NCI-H187 (cell line): ENCODE measurements around the gene ABCD1.
"Not testable (repeated sequence)": the region's sequence is repeated elsewhere in the genome, so short reads cannot be mapped to it uniquely, and the experiment has no call there.

Experiments used
- DNase-seq, 2 experiments: peaks; one replicate each; lab custom pipeline; 2025; lab: John Stamatoyannopoulos, UW

ABCD1 gene

DNA sequence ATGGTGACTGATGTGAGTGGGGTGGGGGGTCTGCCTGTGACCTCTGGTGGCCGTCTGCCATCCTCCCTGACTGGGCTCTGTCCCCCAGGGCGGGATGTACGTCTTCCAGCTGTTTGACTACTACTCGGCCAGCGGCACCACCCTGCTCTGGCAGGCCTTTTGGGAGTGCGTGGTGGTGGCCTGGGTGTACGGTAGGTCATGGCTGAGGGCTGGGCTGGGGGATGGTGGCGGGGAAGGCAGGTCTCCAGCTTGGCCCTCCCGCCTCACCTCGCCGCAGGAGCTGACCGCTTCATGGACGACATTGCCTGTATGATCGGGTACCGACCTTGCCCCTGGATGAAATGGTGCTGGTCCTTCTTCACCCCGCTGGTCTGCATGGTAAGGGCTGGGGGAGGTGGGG lies 30.4 kb upstream of the ABCD1 start:
- DNase-seq, result not testable (repeated sequence)

DNA sequence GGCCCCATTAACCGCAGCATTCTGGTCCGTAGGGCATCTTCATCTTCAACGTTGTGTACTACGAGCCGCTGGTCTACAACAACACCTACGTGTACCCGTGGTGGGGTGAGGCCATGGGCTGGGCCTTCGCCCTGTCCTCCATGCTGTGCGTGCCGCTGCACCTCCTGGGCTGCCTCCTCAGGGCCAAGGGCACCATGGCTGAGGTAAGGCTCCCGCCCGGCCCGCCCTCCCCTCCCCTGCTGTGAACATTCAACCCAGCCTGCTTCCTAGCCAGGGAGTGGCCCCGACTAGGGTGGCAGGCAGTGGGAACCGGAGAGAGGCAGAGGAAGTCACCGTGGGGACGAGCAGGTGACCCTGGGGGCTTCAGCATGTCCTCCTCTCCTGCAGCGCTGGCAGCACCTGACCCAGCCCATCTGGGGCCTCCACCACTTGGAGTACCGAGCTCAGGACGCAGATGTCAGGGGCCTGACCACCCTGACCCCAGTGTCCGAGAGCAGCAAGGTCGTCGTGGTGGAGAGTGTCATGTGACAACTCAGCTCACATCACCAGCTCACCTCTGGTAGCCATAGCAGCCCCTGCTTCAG lies 29.9 kb upstream of the ABCD1 start:
- DNase-seq, result no peak

DNA sequence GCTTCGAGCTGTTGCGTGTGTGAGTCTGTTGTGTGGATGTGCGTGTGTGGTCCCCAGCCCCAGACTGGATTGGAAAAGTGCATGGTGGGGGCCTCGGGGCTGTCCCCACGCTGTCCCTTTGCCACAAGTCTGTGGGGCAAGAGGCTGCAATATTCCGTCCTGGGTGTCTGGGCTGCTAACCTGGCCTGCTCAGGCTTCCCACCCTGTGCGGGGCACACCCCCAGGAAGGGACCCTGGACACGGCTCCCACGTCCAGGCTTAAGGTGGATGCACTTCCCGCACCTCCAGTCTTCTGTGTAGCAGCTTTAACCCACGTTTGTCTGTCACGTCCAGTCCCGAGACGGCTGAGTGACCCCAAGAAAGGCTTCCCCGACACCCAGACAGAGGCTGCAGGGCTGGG lies 28.6 kb upstream of the ABCD1 start:
- DNase-seq, result no peak

DNA sequence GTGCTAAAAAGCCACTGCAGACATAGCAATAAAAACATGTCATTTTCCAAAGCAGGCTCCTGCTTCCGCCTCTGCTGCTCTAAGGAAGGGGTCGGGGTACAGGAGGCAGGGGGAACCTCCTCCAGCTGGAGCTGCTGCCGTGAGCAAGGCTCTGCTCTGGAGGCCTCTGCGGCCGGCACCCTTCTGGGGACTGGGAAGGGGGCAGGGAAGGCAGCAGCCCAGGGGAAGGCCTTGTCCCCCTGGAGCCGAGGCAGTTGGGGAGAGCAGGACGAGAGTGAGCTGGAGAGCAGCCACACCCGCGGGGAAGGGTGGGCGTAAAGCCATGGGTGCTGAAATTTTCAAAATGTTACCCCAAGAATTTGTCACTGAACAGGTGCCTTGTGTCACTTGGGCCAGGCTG lies 28.1 kb upstream of the ABCD1 start:
- DNase-seq, result not testable (repeated sequence)

DNA sequence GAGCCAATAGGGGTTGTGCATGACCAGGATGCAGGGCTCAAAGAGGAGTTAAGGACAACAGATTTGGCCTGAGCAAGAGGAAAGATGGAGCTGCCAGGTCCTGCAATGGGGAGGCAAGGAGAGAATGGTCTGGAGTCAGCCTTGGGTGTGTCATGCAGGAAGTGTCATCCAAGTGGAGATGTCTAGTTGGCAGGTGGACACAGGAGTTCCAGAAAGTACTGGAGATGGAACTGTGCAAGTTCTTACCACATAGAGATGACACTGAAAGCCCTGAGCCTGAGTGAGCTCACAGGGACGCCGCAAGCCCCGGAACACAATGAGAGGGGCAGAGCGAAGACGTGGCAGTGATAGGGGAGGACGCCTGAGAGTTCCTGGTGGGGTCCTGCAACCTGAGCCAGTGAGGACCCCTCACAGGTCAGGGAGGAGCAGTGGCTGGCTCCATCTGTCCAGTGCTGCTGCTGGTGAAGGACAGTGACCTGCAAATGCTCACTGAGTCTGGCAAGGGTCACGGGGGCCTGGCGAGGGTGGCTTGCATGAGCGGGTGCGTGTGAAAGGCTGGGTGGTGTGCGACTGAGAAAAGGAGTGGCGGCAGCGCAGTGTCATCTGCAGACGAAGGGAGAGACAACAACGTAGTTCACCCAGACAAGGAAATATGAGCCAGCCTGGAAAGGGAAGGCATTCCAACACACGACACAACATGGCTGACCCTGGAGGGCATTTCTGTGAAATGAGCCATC lies 27.5 kb upstream of the ABCD1 start:
- not testable (repeated sequence) for DNase-seq

DNA sequence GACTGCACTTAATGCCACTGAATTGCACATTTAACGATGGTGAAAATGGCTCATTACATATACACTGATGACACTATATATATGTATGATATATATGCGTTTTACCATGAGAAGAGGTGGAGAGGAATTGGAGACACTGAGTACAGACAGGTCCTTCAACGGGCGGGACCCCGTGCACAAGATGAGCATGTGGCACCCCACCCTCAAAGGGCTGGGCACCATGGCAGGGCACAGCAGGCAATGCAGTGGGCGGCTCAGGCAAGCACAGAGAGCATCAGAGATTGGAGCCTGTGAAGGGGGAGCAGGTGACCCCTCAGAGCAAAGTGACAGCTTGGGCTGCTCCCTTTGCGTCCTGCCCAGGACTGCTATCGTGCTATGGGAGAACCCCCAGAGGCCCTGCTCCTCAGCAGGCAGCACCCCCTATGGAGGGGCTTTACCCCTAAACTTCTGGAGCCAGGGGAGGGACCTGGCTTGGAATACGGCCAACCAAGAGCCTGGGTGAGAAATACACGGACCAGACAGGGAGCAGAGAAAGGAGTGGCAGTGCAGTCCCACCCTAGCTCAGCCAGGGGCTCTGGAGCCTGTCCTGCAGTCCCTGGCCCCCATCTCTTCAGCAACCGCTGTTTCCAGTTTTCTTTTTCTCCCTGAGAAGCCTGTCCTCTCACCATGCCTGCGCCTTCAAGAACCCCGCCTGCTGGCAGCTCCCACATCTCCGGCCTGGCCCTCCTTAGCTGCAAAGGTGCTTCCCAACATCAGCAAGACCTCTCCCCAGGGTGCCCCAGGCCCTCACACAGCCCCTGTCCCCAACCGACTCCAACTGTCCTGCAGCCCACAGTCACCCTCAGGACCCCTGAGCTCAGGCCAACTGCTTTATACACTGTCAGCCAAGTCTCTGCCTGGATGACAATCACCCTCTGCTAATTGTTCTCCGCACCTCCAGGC lies 26.5 kb upstream of the ABCD1 start:
- no peak for DNase-seq

DNA sequence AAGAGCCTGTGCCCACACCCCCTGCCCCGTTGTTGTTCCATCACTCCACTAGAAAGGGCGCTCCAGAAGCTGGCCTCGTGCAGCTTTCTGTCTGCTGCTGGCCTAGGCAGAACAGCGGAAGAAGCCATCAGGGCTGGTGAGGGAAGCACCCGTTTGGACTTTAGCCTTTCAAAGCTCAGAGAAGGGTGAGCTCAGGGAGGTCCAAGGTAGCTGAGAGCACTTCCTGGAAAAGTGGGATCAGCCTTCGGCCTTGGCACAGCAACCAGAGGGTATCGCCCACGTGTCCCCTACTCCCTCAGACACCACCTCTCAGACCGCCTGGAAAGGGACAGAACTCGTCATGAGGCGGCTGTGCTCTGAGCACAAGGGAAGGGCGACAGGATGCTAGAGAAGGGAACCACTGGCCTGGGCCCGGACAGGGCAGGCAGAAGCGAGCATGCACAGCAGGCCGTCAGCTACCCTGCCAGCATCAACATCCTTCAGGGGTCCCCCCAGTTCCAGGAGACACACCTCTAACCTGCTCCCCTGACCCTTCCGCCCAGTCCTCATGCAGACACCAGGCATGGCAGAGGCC lies 25.4 kb upstream of the ABCD1 start:
- not testable (repeated sequence) for DNase-seq

DNA sequence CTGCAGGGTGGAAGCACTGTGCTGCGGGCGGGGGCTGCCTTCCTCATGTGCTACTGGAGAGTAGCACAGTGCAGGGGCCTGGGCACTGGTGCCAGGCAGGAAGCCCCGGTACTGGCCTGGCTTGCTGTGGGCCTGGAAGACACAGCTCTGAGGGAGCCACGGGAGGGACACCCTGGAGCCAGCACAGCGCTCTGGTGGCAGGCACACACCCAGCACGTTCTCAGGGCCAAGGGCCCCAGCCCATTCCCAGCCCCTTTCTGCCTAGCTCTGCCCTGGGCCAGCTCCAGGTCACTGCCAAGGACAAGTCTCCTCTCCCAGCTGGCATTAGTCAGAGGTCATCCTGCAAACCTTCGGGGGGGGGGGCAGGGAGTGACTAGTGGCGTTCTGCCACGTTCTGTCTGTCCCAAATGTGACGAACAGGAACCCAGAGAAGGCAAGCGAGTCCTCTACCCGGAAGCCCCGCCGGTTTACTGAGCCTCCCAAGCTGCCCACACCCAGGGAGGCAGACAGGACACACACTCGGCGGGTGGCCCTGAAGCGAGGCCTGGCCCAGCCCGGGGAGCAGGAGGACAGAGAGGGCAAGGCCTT lies 24.8 kb upstream of the ABCD1 start:
- not testable (repeated sequence) for DNase-seq

DNA sequence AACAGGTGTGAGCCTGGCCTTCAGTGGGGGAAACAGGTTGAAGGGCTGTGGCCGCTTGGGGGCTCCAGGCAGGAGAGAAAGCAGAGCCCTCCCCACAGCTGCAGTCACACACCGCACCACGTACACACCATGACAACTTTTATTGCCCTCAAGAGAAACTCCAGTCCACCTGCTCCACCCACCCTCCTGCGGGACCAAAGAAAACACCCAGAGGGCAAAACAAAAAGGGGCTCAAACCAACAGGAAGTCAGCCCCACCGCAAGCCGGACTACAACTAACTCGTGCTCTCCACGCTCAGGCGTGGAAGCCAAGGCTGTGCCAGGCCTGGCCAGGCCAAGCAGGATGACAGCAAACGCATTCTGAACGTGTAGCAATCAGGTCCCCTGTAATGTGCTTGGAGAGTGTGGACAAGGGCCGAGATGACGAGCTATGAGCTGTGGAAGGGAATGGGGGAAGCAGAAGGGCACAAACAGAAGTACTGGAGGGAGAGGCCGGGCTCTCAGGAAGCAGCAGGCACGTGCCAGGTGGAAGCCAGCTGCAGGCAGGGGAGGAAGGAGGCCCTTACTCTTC lies 24.2 kb upstream of the ABCD1 start:
- no peak for DNase-seq

DNA sequence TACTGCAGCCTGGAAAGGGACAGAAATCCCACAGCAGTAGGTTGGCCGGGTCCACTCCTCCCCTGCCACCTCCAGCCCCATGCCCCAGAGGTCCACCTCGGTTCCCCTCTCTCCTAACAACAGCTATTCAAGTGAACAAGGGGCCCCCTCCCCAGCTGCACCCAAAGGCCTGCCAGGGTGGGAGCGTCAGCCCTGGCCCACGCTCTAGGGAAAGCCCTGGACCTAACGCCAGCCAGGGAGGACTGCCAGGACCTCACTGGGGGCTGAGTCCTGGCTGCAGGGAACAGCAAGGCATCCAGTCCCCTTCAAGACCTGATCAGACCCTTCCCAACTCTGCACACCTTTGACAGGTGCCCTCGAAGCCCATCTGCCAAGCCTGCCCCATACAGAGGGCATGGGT lies 23.7 kb upstream of the ABCD1 start:
- DNase-seq, result no peak

DNA sequence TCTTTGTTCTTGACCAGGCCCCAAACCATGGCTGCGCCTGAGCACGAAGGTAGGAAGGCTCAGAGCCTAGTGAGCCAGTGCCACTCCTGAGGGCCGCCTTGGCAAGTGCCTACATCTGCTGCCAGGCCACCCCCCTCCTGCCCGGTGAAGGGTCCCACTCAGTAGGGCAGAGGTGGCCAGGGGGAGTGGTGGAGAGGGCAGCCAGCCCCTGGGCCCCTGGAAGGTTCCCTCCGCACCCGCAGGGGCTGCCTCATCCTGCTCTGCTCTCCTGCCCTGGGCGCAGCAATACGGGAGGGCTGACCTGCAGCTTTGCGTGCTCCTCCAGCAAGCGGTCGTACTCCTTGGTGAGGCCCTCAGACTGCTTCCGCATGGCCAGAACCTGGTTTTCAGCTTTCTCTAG lies 22.9 kb upstream of the ABCD1 start:
- no peak for DNase-seq

DNA sequence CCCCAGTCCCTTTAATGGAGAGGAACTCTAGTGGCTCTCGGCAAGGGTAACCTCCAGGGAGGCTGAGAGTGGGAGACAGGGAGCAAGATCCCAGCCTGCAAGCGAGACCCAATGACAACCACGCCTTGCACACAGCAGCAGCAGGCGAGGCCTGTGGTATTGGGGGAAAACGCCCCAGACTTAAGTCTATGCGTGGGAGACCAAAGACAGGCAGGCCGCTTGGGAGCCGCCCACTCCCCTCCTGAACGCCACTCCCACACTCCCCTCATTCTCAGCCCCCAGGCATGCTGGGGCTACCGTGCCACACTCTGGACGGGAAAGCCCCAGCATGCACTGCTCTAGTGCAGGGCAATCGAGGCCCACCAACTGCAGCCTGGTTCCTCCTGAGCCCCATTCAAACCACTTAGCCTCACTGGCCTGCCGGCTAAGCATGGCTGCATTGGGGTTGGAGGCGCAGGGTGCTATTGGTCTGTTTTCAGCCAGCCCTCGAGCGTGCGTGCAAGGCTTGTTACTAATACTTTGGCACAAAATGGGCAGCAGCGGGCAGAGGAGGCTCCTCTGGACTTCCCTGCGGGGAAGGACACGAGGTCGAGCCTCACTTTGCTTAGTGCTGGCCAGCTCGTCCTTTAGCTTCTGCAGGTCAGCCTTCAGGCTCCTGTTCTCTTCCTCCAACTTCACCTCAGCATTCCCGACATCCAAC lies 22.2 kb upstream of the ABCD1 start:
- DNase-seq, result no peak

DNA sequence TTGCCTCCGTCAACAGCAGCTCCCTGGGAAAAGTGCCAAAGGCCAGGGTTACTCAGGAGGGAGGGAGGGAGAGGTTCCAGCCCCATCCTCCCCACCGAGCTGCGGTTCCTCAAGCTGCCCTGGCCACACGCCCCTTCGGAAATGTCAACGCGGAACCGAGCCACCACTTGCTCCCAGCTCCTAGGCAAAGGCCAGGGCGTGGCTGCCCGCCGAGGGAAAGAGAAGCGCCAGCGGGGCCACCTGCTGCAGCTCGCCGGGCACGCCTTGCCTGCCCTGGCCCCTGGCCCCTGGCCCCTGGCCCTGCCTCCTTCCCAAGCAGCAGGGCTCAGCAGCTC lies 21.7 kb upstream of the ABCD1 start:
- no peak for DNase-seq

DNA sequence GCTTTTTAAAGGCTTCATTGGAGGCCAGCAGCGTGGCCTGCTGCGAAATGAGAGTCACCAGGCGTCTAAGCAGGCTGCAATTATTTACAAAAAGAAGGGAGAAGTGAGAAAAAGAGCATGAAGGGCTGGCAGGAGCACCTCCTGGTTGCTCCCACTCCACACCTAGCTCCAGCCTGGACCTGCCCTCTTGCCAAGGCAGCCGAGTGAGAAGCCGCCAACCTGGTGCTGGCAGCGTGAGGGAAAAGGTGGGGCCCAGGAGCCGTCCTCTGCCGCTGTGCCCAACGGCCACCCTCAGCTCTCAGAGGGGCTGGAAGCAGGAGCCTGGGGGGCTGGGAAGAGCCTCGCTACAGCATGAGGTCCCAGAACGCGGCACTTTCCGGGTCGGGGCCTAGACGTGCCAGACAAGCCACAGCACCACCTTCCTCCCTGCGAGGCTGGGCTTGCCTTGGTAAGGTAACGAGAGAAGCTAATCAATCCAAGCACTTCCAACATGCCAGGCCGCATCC lies 20.6 kb upstream of the ABCD1 start:
- DNase-seq, result no peak

DNA sequence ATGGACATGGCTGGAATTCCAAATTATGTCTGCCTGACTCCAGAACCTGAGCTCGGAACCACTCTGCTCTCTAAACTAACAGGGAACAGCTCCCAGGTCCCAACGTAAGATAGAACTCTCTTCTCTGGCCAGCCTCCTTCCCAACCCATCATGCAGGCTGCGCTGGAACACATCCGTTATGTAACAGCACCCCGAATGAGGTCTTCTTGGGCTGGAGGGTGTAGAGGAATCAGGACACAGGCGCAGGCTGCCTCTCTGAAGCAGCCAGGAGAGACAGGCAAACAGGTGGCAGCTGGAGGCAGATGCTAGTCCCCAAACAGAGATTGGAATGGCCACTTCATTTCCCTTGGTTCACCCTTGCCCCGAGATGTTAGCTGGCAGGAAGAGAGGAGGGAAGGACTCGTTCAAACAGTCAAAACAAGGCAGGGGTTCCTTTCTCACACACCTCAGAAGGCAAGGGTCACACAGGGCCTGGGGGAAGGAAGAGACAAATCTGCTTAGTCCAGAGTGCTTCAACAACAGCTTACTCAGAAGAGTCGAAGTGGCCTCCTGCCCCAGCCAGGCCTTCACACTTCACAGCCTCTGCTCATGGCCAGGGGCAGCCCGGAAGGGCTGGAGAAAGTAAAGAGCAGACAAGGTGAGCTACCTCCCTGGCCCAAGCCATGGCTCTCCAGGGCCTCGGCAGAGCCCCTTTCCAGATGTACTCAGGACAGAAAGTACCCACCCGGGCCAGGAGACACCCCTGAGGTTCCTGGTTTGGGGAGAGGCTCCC lies 19.8 kb upstream of the ABCD1 start:
- DNase-seq, result not testable (repeated sequence)

DNA sequence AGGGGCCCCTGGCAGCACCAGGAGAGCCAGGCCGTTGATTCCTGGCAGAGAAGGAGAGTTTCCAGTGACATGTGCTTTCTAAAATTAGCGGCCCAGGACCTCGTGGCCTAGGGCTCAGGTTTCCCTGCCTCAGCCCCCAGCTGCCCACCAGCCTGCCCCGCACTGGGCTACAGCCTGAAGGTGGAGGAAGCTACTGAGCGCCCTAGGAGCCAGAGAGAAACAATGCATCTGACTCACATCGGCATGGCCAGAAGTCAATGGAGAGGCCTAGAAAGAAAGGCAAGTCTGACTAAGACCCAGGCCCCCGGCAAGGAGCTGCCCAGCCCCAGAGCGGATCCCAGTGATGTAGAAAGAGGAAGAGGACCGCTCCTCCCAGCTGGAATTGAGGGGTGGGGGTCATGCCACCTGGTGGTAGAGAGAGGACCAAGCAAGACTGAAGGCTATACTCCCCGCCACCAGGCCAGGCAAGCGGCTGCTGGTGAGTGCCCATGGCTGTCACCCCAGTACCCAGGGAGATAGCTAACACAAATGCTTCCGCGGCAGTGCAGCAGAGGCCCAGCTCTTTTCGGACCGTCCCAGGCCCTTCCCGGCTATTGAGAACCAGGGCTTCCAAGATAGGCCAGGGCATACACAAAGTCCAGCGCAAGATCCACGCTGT lies 19.1 kb upstream of the ABCD1 start:
- DNase-seq, result not testable (repeated sequence)

DNA sequence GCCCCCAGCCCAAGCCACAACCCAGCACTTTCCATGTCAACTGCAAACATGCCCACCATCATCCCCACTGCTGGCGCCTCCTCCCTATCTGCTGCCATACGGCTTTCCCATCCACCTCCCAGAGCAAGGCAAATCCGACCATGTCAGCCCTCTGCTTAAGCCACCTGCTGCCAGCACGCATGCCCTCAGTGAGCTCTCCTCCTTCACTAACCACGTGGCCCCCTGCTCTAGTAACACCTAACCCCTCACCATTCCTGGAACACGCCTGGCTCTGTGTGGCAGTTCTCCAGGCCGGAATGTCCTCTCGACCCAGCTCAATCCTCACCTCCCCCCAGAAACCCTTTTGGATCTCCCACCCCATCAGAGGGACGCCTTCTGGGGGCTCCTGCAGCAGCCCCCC lies 17.9 kb upstream of the ABCD1 start:
- no peak for DNase-seq

DNA sequence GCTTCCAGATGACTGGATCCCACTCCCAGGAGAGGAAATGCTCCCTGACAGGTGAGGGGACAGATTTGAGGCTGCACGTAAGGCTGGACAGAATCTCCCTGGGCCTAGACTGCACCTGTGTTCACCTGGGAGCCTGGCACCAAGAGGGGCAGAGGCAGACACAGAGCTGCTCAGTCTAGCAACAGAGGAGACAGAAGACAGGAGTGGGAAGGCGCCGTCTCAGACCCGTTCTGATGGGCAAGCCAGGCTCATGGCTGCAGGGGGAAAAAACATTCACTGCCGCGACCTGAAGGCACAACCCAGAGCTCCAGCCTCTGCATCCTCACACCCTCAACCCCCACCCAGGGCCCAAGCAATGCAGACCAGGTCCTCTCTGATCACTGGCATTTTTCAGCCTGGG lies 17.2 kb upstream of the ABCD1 start:
- no peak for DNase-seq

DNA sequence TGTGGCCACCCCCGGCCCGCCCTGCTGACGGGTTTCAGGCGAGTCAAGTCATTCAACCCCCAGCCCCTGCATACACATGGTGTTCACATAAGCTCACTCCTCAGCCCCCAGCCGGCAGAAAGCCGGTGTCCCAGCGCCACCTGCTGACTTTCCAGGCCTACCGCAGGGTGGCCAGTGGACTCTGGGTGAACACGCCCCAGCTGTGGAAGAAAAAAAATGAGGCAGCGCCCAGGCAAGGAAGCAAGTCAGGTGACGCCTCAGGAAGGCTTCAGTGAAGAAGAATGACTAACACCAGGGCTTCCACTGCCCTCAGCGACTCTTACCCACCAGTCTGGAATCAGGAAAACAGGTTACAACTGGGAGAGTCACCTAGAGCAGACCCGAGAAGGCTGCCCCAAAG lies 16.2 kb upstream of the ABCD1 start:
- DNase-seq, result no peak
